GM18508 (cell line): ENCODE measurements around the gene ARMC5.

Experiments
- ATAC-seq: cut with Tn5 transposase; IDR thresholded peaks from one replicate; pipeline ENCODE4 v1.9.1; 2021; ENCODE audit warnings: moderate number of reproducible peaks; ENCODE audit not compliant: insufficient read depth, unreplicated experiment

The ARMC5 gene

GRCh38 chr16:31459687-31460581, 633 bp downstream of the ARMC5 start:
- peak; percentile 43 for ATAC-seq

GRCh38 chr16:31460582-31461002, 1.3 kb downstream of the ARMC5 start:
- ATAC-seq, result no peak

GRCh38 chr16:31461201-31461920, 2.1 kb downstream of the ARMC5 start:
- no peak for ATAC-seq

GRCh38 chr16:31461921-31462804, 2.9 kb downstream of the ARMC5 start:
- no peak for ATAC-seq

- ATAC-seq, result no peak
These were observed 5.1 kb downstream of the ARMC5 start for GRCh38 chr16:31464348-31464769.

GRCh38 chr16:31464781-31465260, 5.5 kb downstream of the ARMC5 start:
- ATAC-seq, result no peak

- no peak for ATAC-seq
These were observed 6.6 kb downstream of the ARMC5 start for GRCh38 chr16:31465788-31466370.

GRCh38 chr16:31466381-31466841, 7.1 kb downstream of the ARMC5 start:
- no peak for ATAC-seq

GRCh38 chr16:31467151-31467773, 8.0 kb downstream of the ARMC5 start:
- no peak for ATAC-seq

GRCh38 chr16:31467858-31468257, 8.6 kb downstream of the ARMC5 start:
- no peak for ATAC-seq

- no peak for ATAC-seq
These were observed 11.3 kb downstream of the ARMC5 start for GRCh38 chr16:31470615-31471014.

GRCh38 chr16:31471241-31471874, 12.1 kb downstream of the ARMC5 start:
- no peak for ATAC-seq

- ATAC-seq, result no peak
These were observed 12.8 kb downstream of the ARMC5 start, which contains the start of gene TGFB1I1 for GRCh38 chr16:31471875-31472708. TGFB1I1 (plus strand) TSS chr16:31472152; CDS start chr16:31472189, 37 bp downstream.

GRCh38 chr16:31472709-31473203, 13.5 kb downstream of the ARMC5 start:
- ATAC-seq, result no peak

- ATAC-seq, result no peak
These were observed 14.1 kb downstream of the ARMC5 start for GRCh38 chr16:31473264-31473984.

- ATAC-seq, result no peak
These were observed 14.9 kb downstream of the ARMC5 start for GRCh38 chr16:31474173-31474714.
